ENCODE measurements around the gene ZIC5. TPM values are rescaled to one million over a fixed set of nuclear protein-coding genes. Genes with fewer than 3 reads are reported as not detected.

ZIC5 gene
- total RNA-seq: not detected in 2 replicates

DNA sequence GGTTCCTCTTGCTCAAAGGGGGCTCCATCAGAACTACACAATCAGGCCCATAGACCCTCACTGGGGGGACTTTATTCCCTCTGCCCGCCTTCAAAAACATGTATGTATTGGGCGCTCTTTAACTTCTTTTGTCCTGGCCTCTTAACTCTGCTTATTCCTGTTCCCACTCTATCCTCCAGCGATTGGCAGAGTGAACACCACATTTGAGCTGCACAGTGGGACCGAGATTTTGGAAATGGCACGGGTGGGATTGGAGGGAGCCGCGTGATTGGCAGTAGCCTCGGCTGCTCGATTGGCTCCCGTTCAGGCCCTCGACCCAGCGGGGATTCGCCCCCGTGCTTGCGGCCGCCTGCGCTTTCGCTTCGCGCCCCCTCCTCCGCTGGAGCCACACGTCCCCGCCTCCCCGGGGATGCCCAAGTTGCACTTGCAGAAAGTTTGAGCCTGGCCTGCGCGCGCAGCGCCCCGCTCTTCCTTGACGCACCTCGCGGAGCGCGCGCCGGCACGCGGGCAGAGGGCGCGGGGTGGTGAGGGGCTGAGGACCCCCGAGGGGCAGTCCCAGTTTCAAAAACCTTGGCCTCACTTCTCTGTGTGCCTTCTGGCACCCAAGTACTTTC, at the start of gene ZIC5:
Gene ZIC5, minus strand, starts transcription at position 192 of the 614 bp plus-strand sequence. Its CDS starts 164 bp downstream, at position 28.

DNA sequence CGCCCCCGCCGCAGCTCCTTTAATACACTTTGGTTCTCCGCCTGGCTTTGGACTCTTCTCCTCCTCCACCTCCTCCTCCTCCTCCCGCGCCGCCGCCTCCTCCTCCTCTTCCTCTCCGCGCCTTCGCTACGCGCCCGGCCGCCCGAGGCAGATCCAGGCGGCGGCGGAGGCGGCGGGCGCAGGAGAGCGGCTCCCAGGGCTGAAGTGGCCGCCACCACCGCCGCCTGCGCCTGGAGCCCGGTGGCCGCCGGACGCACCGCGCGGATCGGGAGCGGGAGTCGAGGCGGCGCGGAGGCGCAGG, 10.1 kb upstream of the ZIC5 start, which contains the start of gene ZIC2:
Gene ZIC2, plus strand, starts transcription at position 50 of the 301 bp plus-strand sequence. CDS start 281 bp downstream, outside the sequence.

Other genes starting within 250 kb of the ZIC5 start
- gene ZIC2, start 10.0 kb upstream of the ZIC5 start, total RNA-seq: not detected in 2 replicates
- 6.5 and 16.4 TPM in 2 replicates for gene PCCA, start 117.3 kb upstream of the ZIC5 start, total RNA-seq

Measured in cardiac atrium fibroblast (primary cell).